GM12874 (cell line): ENCODE results near the gene PTPRO.

Experiments
- CTCF ChIP-seq: IDR thresholded peaks from 2 replicates; pipeline ENCODE4 v1.5.1; 2011; ENCODE audit warnings: low read depth, mild to moderate bottlenecking, control low read depth, low read length, moderate library complexity; ENCODE audit not compliant: insufficient read depth

The PTPRO gene

GRCh38 chr12:15543347-15543746, 221.0 kb downstream of the PTPRO start:
- TF ChIP-seq CTCF: no peak

GRCh38 chr12:15544589-15544988, 222.3 kb downstream of the PTPRO start:
- TF ChIP-seq CTCF: no peak

- no peak for TF ChIP-seq CTCF
These were observed 223.0 kb downstream of the PTPRO start for GRCh38 chr12:15545334-15545733.

- TF ChIP-seq CTCF: no peak
These were observed 223.9 kb downstream of the PTPRO start for GRCh38 chr12:15546102-15546701.

- TF ChIP-seq CTCF: no peak
These were observed 224.8 kb downstream of the PTPRO start for GRCh38 chr12:15547063-15547462.

GRCh38 chr12:15547691-15548090, 225.4 kb downstream of the PTPRO start:
- no peak for TF ChIP-seq CTCF

GRCh38 chr12:15550793-15551192, 228.5 kb downstream of the PTPRO start:
- no peak for TF ChIP-seq CTCF
